PFSK-1 (cell line): ENCODE results near the gene TEPSIN.

ENCODE experiments used
- POLR2AphosphoS5 ChIP-seq: IDR thresholded peaks from 2 replicates; pipeline ENCODE4 v1.6.1; 2012; ENCODE audit warnings: low read depth, mild to moderate bottlenecking, control low read depth, low read length, moderate library complexity
- SIN3A ChIP-seq: IDR thresholded peaks from 2 replicates; pipeline ENCODE4 v1.6.1; 2012; ENCODE audit warnings: mild to moderate bottlenecking, low read length, moderate library complexity, borderline replicate concordance; ENCODE audit not compliant: insufficient read depth
- TAF1 ChIP-seq: IDR thresholded peaks from 2 replicates; pipeline ENCODE4 v1.6.1; 2012; ENCODE audit warnings: low read length, control low read depth, borderline replicate concordance; ENCODE audit not compliant: insufficient read depth
- TF ChIP-seq, protein P1 (sequence below), 2 experiments: IDR thresholded peaks; 2 replicates each; pipeline versions ENCODE4 v1.6.1 to v1.8.0; 2011 to 2012; ENCODE audit warnings: low read depth in 2 of 2, low read length in 2 of 2, control low read depth in 1 of 2, inconsistent platforms in 1 of 2, mild to moderate bottlenecking in 1 of 2, moderate library complexity in 1 of 2; ENCODE audit not compliant: insufficient read depth in 1 of 2

DNA sequence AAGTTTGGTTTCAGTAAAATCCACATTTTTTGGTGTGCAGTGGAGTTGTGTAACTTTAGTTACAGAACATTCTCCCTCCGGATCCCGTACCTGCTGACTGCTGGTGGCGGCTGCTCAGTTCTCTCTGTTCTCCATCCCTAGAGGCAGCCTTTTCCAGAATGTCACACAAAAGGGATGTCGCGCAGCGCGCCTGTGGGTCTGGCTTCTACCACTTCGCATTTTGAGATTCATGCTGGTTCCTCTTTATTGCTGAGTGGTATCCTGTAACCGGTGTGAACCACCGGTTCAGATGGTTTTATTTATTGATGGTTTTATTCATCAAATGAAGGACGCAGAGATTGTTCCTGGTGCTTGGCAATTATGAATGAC lies 15.1 kb downstream of the TEPSIN start:
- TF ChIP-seq TAF1 (no peak), POLR2AphosphoS5 (no peak), SIN3A (no peak)
- TF ChIP-seq, protein P1, sequence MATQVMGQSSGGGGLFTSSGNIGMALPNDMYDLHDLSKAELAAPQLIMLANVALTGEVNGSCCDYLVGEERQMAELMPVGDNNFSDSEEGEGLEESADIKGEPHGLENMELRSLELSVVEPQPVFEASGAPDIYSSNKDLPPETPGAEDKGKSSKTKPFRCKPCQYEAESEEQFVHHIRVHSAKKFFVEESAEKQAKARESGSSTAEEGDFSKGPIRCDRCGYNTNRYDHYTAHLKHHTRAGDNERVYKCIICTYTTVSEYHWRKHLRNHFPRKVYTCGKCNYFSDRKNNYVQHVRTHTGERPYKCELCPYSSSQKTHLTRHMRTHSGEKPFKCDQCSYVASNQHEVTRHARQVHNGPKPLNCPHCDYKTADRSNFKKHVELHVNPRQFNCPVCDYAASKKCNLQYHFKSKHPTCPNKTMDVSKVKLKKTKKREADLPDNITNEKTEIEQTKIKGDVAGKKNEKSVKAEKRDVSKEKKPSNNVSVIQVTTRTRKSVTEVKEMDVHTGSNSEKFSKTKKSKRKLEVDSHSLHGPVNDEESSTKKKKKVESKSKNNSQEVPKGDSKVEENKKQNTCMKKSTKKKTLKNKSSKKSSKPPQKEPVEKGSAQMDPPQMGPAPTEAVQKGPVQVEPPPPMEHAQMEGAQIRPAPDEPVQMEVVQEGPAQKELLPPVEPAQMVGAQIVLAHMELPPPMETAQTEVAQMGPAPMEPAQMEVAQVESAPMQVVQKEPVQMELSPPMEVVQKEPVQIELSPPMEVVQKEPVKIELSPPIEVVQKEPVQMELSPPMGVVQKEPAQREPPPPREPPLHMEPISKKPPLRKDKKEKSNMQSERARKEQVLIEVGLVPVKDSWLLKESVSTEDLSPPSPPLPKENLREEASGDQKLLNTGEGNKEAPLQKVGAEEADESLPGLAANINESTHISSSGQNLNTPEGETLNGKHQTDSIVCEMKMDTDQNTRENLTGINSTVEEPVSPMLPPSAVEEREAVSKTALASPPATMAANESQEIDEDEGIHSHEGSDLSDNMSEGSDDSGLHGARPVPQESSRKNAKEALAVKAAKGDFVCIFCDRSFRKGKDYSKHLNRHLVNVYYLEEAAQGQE (IDR thresholded peaks at IDR 0.05; ENCODE audit: insufficient read depth in 1 of 2, low read depth in 2 of 2, low read length in 2 of 2) = no peak
